Stimulated activated naive CD8-positive, alpha-beta T cell treated with anti-CD3 and anti-CD28 coated beads, Interleukin-15, Interleukin-2, amounts not matched to agents 100 ng/mL and 50 ng/mL, for 24 hours (primary cell): ENCODE measurements around the gene ANKRD28.
"Not testable (repeated sequence)": the region's sequence is repeated elsewhere in the genome, so short reads cannot be mapped to it uniquely, and the experiment has no call there.

Experiments used
- H3K27ac Mint-ChIP-seq: one replicate; pipeline ENCODE4 v1.8.0; 2021; ENCODE audit warnings: mild to moderate bottlenecking, mixed read lengths
- H3K27me3 Mint-ChIP-seq: one replicate; pipeline ENCODE4 v1.8.0; 2021; ENCODE audit warnings: mixed read lengths
- H3K36me3 Mint-ChIP-seq: one replicate; pipeline ENCODE4 v1.8.0; 2021; ENCODE audit warnings: low read depth, mixed read lengths
- H3K4me1 Mint-ChIP-seq: one replicate; pipeline ENCODE4 v1.8.0; 2021; ENCODE audit warnings: low read depth, mixed read lengths
- H3K4me3 Mint-ChIP-seq: one replicate; pipeline ENCODE4 v1.8.0; 2021; ENCODE audit warnings: mild to moderate bottlenecking, mixed read lengths
- H3K9me3 Mint-ChIP-seq: one replicate; pipeline ENCODE4 v1.8.0; 2021; ENCODE audit warnings: mixed read lengths

Gene ANKRD28

DNA sequence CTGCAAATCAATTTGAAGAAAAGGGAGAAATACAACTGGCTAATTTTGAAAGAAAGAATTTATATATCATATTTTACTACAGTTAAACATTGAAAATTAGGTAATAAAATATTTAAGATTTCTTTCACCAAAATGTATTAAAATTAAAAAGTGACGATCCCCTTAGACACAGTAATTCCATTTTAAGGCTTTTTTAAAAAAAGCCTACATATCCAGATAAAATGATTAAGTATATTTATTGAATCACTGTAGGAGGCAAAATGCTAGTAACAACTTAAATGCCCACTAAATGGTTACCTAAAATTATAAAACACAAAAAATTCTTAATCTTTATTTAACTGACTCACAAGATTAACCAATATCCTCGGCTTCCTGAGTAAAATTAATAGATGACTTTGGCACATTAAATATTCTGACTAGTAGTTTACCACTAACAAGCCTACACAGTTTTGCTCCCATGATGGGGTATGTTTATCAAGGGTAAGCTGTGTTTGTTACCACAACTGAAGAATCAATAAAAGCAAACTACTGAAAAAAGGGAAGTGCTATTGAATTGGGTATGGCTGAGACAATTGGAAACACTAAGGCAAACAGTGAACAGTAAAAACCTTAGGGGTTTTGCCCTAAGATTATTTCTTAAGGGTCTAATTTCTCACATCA is 28.4 kb downstream of the ANKRD28 start:
- Mint-ChIP-seq H3K4me3 (no peak overlapping the region), H3K27ac (peak overlapping the region; percentile 87), H3K27me3 (no peaks in the 10 kb centered on the region), H3K4me1 (peaks cover 69% of the 10 kb centered on the region), H3K36me3 (peaks cover 41% of the 10 kb centered on the region), H3K9me3 (peaks cover 4% of the 10 kb centered on the region)

DNA sequence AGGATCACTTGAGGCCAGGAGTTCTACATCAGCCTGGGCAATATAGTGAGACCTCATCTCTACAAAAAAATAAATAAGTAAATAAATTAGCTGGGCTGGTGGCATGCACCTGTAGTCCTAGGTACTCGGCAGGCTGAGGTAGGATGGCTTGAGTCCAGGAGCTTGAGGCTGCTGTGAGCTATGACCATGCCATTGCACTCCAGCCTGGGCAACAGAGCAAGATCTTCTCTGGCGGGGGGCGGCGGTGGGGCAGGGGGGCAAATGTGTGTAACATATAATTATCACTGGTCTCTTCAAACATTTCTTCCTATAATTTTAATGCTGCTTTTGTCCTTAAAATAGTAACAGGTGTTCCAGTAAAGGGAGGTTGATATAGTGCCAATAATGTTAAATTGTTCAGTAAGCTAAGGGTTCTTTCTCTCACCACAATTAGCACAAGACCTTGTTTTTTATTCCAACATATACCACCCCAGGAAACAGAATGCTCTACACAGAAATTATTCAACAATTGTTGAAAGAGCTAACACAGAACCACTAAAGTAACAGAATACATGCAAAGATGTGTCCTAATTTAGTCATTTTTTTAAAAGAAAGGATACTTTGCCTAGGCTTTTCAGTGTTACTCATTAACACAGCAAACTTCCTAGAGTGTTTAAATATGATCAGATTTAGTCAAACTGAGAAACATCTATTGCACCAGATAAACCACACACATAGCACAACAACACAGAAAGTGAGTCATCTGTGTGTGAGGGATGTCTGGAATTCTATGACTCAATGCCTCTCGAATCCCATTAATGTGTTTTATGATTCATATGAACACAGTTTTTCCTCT is 29.1 kb downstream of the ANKRD28 start:
- peak overlapping the region; percentile 87 for H3K27ac Mint-ChIP-seq
- peaks cover 61% of the 10 kb centered on the region for H3K4me1 Mint-ChIP-seq
- peaks cover 4% of the 10 kb centered on the region for H3K9me3 Mint-ChIP-seq
- H3K36me3 Mint-ChIP-seq = peaks cover 35% of the 10 kb centered on the region
- H3K4me3 Mint-ChIP-seq = peak overlapping the region; percentile 43
- H3K27me3 Mint-ChIP-seq = no peaks in the 10 kb centered on the region

DNA sequence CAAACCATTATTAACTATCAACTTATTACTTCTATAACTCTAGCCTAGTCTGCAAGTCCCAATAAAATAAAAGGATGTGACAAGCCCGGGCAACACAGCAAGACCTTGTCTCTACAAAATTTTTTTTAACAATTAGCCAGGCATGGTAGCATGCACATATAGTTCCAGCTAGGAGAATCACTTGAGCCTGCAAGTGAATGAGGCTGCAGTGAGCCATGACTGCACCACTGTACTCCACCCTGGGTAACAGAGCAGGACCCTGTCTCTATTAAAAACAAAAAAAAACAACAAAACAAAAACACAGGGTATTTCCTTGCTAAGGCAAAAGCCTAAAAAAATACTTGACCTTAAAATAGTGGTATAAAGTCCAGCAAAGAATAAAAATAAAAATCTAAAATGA is 31.4 kb downstream of the ANKRD28 start:
- Mint-ChIP-seq H3K36me3 (peaks cover 32% of the 10 kb centered on the region), H3K9me3 (peaks cover 4% of the 10 kb centered on the region), H3K4me1 (peaks cover 42% of the 10 kb centered on the region), H3K4me3 (no peak overlapping the region), H3K27ac (no peak overlapping the region), H3K27me3 (no peaks in the 10 kb centered on the region)

DNA sequence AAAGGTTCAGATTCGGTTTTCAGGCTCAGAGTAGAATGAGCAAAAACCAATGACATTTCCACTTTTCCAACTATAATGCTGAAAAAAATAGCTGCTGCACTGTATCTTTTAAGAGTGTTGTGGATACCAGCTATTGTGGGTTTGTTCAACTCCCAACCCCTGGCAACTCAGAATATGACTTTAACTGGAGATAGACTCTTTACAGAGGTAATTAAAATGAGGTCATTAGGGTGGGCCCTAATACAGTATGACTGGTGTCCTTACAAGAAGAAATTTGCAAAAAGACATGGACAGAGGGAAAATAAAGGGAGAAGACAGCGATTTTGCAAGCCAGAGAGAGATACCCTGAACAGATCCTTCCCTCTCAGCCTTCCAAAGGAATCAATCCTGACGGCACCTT is 39.5 kb downstream of the ANKRD28 start:
- peaks cover 35% of the 10 kb centered on the region for H3K36me3 Mint-ChIP-seq
- no peak overlapping the region for H3K27ac Mint-ChIP-seq
- H3K27me3 Mint-ChIP-seq = no peaks in the 10 kb centered on the region
- H3K9me3 Mint-ChIP-seq = no peaks in the 10 kb centered on the region
- H3K4me3 Mint-ChIP-seq = no peak overlapping the region
- H3K4me1 Mint-ChIP-seq = peaks cover 18% of the 10 kb centered on the region

DNA sequence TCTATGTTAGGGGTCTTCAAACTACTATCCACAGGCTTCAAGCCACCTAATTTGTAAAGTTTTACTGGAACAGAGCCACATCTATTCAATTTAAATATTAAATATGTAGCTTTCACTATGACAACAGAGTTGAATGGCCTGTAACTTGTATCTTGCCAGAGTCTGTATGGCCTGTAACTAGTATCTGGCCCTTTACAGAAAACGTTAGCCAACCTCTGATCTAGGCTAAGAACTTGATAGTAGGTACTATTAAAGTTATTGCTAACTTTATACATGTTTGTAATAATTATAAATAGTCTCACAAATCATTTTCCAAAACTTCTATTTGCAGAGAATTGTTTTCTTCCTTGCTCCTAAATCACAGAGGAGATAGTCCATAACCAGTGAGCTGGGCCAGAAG is 40.0 kb downstream of the ANKRD28 start:
- peaks cover 38% of the 10 kb centered on the region for H3K36me3 Mint-ChIP-seq
- H3K27me3 Mint-ChIP-seq = no peaks in the 10 kb centered on the region

DNA sequence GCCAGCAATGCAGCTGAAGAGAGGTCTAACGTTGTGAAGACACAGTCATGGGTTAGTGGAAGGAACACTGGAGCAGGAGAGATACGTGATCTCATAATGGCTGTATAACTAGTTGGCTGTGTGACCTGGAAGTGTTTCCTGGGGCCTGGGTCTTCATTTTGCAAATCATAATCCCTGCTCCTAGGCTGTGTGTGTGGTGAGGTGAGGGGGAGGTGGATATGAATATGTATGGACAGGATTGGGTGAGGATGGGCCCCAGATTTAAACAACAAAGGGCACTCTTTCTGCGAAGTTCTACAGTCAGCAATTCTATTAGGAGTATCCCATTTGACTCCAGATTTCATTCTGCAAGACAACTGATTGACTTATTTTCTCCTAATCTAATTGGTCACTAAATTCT is 41.3 kb downstream of the ANKRD28 start:
- no peaks in the 10 kb centered on the region for H3K27me3 Mint-ChIP-seq
- peaks cover 39% of the 10 kb centered on the region for H3K36me3 Mint-ChIP-seq
- H3K4me3 Mint-ChIP-seq = no peak overlapping the region

More for the DNA sequence above, 40.0 kb downstream of the ANKRD28 start:
- Mint-ChIP-seq H3K27ac (no peak overlapping the region), H3K9me3 (no peaks in the 10 kb centered on the region), H3K4me3 (no peak overlapping the region), H3K4me1 (peaks cover 18% of the 10 kb centered on the region)

DNA sequence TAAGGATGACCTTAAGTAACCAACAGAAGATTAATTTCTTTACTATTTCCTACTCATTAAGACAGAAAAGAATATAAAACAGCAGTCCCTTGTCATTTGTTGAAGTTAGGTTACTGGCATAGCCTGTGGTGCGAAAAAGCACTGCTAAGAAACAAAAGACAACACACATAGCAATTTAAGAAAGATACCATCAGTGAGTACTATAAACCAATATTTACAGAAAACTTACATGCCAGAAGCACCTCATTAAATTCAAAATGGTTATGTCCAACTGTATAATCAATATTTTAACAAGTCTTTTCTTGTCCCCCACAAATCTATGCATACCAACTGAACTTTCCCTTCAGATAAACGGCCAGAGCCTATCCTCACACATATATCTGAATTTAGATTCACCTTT is 42.0 kb downstream of the ANKRD28 start:
- Mint-ChIP-seq H3K27ac (no peak overlapping the region), H3K27me3 (no peaks in the 10 kb centered on the region), H3K36me3 (peaks cover 35% of the 10 kb centered on the region), H3K4me1 (peaks cover 18% of the 10 kb centered on the region), H3K4me3 (no peak overlapping the region), H3K9me3 (no peaks in the 10 kb centered on the region)

More for the DNA sequence above, 41.3 kb downstream of the ANKRD28 start:
- no peaks in the 10 kb centered on the region for H3K9me3 Mint-ChIP-seq
- no peak overlapping the region for H3K27ac Mint-ChIP-seq
- peaks cover 18% of the 10 kb centered on the region for H3K4me1 Mint-ChIP-seq

DNA sequence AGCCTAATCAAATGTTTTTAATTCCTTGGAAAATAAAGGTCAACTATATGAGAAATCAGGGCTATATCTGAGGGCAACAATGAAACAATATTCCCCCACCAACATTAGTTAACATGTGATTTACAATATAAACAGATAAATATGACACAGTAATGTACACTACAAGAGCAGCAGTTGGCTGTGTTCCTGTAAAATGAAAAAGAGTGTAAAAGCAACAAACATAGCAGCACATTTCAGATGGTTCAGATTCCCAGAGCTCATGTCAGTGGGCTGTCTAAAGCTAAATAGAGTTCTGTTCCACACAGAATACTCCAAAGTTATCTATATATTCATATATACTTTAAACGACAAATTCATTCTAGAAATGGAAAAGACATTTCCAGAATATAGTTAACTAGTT is 42.6 kb downstream of the ANKRD28 start:
- no peak overlapping the region for H3K4me3 Mint-ChIP-seq
- H3K27me3 Mint-ChIP-seq = no peaks in the 10 kb centered on the region
- H3K9me3 Mint-ChIP-seq = no peaks in the 10 kb centered on the region
- H3K4me1 Mint-ChIP-seq = peaks cover 18% of the 10 kb centered on the region
- no peak overlapping the region for H3K27ac Mint-ChIP-seq
- H3K36me3 Mint-ChIP-seq = peaks cover 33% of the 10 kb centered on the region

DNA sequence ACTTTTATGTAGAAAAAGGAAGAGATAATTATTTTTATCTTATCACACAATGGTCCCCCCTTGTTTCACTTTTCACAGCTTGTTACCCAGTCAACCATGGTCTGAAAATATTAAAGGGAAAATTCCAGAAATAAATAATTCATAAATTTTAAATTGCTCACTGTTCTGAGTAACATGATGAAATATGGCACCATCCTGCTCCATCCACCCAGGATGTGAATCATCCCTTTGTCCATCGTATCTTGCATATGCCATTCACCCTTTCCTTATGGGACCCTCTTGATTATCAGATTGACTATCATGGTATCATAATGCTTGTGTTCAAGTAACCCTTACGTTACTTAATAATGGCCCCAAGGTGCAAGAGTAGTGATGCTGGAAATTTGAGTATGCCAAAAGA is 43.7 kb downstream of the ANKRD28 start:
- H3K27ac Mint-ChIP-seq = peak overlapping the region; percentile 32
- H3K4me1 Mint-ChIP-seq = peaks cover 12% of the 10 kb centered on the region
- H3K9me3 Mint-ChIP-seq = no peaks in the 10 kb centered on the region
- H3K36me3 Mint-ChIP-seq = peaks cover 33% of the 10 kb centered on the region
- H3K27me3 Mint-ChIP-seq = no peaks in the 10 kb centered on the region
- H3K4me3 Mint-ChIP-seq = no peak overlapping the region

DNA sequence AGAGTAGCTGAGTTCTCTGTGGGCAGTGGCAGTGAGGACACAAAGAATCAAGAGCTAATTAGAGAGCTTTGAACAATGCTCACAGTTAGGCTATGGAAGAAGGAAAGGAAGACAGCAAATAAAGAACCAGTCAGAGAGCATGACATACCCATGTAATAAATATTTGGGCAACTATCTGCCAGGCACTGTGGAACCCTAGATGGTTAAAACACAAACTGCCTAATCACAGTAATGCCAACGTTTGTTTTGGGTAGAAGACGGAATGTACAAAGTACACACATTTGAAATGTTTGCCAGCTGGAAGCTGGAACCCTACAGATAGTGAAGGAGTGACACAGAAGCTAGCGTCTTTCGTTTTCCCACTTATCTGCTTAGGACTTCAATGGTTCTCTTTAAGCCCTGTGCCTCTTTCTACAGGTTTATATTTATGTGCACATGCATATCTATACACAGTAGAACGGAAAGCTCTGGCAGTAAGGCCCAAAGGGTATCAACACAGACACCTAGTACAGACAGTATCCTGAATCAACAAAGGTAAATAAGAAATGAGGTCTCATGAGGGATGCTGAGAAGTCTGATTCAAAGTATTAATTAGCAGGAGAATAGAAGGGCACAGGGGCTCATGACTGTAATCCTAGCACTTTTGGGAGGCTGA is 44.6 kb downstream of the ANKRD28 start:
- peaks cover 36% of the 10 kb centered on the region for H3K36me3 Mint-ChIP-seq
- H3K9me3 Mint-ChIP-seq = no peaks in the 10 kb centered on the region
- peak overlapping the region; percentile 28 for H3K27ac Mint-ChIP-seq
- no peak overlapping the region for H3K4me3 Mint-ChIP-seq
- H3K4me1 Mint-ChIP-seq = peaks cover 12% of the 10 kb centered on the region
- no peaks in the 10 kb centered on the region for H3K27me3 Mint-ChIP-seq

DNA sequence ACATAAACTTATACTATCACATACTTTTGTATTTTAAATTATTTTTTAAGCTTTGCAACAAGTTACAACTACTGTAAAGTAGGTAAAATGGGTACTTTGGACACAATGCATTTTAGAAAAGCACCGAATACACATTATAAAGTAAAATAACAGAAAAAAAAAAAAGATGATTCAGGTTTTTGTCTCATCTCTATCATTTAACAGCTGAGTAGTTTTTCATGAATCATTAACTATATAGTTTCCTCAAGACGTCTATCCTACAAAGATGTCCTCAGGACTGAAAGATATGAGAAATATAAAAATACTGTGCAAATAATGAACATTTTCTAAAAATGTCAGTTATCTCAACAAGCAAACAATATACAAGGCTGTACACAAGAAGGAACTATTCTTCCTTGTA is 46.9 kb downstream of the ANKRD28 start:
- Mint-ChIP-seq H3K27ac (no peak overlapping the region), H3K4me3 (no peak overlapping the region), H3K9me3 (peaks cover 6% of the 10 kb centered on the region), H3K4me1 (peaks cover 34% of the 10 kb centered on the region), H3K27me3 (no peaks in the 10 kb centered on the region), H3K36me3 (peaks cover 57% of the 10 kb centered on the region)

DNA sequence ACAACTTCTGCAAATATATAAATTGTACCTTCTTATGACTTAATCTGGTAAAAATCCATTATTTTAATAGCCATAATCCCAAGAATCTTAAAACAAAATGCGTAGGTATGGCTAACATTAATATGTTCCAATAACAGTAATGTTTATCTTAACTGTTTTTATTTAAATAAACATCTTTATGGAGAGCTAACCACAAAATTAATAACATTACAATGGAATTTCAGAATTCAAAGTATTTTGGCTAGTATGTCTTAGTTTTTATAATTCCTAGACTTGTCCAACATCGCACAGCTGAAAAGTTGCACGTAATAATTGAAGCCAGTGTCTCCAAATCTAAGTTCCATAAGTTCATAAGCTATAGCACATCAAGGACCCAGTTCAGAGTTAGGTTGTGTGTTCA is 47.6 kb downstream of the ANKRD28 start:
- Mint-ChIP-seq H3K27ac (no peak overlapping the region), H3K4me3 (no peak overlapping the region), H3K4me1 (peaks cover 41% of the 10 kb centered on the region), H3K27me3 (no peaks in the 10 kb centered on the region), H3K36me3 (peaks cover 63% of the 10 kb centered on the region), H3K9me3 (peaks cover 9% of the 10 kb centered on the region)

DNA sequence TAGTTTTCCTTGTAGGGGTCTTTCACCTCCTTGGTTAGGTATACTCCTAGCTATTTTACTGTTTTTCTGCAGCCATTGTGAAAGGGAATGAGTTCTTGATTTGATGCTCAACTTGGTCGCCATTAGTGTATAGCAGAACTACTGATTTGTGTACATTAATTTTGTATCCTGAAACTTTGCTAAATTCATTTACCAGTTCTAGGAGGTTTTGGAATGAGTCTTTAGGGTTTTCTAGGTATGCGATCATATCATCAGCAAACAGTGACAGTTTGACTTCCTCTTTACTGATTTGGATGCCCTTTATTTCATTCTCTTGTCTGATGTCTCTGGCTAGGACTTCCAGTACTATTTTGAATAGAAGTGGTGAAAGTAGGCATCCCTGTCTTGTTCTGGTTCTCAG is 51.9 kb downstream of the ANKRD28 start:
- peak overlapping the region; percentile 42 for H3K27ac Mint-ChIP-seq
- not testable (repeated sequence) for H3K4me3 Mint-ChIP-seq, H3K27me3 Mint-ChIP-seq
- H3K9me3 Mint-ChIP-seq = peaks cover 20% of the 10 kb centered on the region
- H3K36me3 Mint-ChIP-seq = peaks cover 72% of the 10 kb centered on the region
- H3K4me1 Mint-ChIP-seq = peaks cover 36% of the 10 kb centered on the region

DNA sequence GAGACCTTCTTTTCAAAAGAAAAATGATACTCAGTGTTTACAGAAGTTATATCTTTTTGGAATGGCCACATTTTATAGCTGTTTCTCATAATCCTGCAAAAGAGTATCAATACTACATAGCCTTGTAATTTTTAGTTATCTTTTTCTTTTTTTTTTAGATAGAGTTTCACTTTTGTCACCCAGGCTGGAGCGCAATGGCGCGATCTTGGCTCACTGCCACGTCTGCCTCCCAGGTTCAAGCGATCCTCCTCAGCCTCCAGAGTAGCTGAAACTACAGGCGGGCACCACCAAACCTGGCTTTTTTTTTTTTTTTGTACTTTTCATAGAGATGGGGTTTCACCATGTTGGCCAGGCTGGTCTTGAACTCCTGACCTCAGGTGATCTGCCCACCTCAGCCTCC is 53.6 kb downstream of the ANKRD28 start:
- Mint-ChIP-seq H3K4me3 (no peak overlapping the region), H3K36me3 (peaks cover 75% of the 10 kb centered on the region), H3K27me3 (no peaks in the 10 kb centered on the region), H3K27ac (no peak overlapping the region), H3K9me3 (peaks cover 32% of the 10 kb centered on the region), H3K4me1 (peaks cover 36% of the 10 kb centered on the region)

DNA sequence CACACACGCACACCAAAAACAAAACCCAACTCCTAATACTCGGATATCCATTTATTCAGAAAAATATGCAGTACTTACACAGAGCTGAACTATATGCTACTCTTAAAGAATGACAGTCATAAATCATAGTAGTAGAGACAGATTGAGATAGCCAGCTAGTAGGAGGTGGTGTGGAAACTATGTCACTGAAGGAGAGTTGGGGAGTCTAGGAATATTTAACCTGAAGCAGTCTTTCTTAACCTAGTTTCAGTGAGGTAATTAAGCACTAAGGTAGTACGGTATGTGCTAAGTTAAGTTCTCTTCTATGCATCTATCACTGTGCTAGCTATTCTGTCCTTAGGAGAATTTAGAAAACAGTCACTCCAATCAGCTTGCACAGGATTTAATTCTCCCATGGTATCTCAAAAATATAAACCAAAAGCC is 54.2 kb downstream of the ANKRD28 start:
- Mint-ChIP-seq H3K27ac (no peak overlapping the region), H3K4me3 (no peak overlapping the region), H3K27me3 (no peaks in the 10 kb centered on the region), H3K36me3 (peaks cover 76% of the 10 kb centered on the region), H3K4me1 (peaks cover 36% of the 10 kb centered on the region), H3K9me3 (peaks cover 37% of the 10 kb centered on the region)
